ENCODE measurements around the gene NR3C1.

NR3C1 gene

DNA sequence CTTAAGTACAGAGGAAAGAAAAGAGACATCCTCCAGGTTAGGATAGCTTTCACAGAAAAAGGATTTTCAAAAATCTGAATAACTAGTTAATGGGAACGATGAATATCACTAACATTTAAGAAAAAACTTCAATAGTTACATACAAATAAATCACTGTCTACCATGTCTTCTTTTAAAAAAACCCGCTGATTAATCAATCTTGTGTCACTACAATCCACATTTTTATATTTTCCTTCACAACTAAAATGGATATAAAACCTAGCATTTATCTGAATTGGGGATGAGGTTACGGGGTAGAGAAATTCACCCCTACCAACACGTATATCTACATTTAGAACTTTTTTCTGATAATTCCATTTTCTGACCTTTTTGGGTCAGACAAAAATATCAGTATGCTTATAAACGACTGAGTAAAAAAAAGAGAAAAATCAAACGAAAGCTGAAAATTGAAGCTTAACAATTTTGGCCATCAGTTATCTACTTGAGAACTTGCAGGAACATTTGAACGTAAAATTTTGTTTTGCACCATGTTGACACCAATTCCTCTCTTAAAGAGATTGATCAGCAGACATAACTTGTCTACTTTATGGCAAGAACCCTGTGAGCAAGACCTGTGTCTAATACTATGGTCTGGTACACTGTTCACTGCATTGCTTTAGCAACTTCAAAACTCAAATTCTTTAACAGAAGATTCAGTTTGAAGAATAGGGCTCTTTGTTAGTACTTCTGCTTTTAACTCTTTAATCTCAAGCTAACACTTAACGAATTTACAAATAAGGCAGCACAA is 4.8 kb downstream of the NR3C1 start:
- DNase-seq (ENCODE audit: low read depth in 2 of 2) = no peak

- no peak for DNase-seq (ENCODE audit: low read depth in 2 of 2)
Measured at GRCh38 chr5:143398053-143398355, 5.5 kb downstream of the NR3C1 start.

DNA sequence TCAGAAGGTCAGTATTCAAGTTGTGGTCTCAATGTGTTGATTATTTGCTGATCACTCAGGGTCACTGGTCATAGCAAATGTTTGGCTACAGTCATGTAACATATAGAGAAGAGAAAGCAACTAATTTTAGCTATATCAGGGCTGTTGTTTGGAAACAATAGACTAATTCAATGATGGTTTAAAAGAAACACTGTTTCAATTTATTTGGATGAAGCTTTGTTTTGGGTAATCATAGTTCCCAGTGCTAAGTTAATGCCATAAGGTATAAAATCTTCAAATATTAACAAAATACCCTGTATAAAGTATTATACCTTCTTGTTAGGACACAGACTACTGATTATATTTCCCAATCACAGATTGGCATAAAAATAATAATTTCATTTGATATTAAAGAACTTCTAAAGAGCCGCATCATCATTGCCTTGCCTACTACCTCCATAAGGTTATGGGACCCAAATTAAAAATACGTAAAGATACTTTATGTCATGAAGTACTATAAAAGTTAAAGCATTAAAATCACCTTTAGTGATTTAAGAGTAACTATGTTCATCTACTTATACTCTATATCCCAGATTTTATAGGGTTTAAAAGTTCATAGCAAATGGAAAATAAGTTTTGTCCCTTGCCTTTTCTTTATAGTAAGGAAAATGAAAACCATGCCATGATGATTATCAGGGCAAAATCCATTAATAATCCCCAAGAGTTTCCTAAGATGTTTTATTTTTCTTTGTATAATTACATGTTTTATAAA is 6.0 kb downstream of the NR3C1 start:
- no peak for DNase-seq (ENCODE audit: low read depth in 2 of 2)

DNA sequence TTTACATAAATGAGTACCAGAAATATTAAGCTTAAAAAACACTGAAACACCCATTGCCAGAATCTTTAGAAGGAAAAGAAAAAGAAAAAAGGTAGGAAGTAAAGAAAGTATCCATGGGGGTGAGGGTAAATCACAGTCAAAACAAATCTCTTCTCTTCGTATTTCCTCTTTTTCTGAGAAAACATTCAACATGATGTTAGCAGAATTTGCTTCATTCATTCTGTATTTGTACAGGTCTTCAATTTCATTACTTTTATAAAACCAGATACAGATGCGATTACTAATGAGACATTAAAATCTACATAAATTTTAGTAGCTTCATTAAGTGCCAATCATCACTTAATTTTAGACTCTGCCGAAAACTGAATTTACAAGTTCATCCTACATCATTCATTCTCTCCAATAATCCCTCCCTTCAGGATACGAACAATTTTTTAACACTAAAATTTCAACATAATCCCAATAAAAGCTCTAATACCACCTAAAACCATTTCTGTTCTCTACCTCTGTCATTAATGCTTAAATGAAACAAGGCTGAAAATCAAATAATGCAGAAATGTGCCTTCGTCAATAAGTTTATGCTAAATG is 7.0 kb downstream of the NR3C1 start:
- no peak for DNase-seq (ENCODE audit: low read depth in 2 of 2)

DNA sequence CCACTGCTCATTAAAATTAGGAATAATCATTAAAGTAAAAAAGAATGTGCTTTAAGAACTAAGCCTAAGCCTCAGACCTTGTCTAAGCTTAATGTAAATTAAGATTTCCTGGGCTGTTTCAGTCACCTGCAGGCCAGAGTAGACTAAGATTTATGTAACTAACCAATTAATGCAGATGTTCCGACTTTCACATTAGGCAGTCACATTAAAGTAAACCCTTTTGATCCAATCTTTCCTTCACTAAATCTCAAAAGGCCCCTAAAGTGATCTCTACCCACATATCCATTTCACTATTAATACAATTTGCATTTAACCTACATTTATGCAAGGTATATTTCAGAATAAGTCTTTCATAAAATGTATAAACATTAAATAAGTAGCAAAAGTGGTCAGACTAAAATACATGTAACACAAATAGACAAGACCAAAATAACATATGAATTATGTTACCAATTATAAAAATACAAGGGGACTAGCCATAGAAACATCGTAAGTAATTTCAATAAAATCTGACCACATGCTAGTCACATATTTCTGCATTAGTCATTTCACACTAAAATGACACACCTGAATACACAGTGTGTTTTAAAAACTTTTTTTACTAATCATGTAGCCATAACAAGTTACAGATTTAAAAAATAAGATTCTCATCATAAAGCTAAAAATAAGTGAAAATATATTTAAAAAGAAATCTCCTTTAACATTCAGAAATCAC is 7.7 kb downstream of the NR3C1 start:
- DNase-seq (ENCODE audit: low read depth in 2 of 2) = no peak

GRCh38 chr5:143393524-143393923 is 10.0 kb downstream of the NR3C1 start:
- DNase-seq (ENCODE audit: low read depth in 2 of 2) = no peak

- no peak for DNase-seq (ENCODE audit: low read depth in 2 of 2)
Measured at GRCh38 chr5:143390941-143391340, 12.5 kb downstream of the NR3C1 start.

GRCh38 chr5:143390258-143390657 is 13.2 kb downstream of the NR3C1 start:
- DNase-seq (ENCODE audit: low read depth in 2 of 2) = no peak

- no peak for DNase-seq (ENCODE audit: low read depth in 2 of 2)
Measured at GRCh38 chr5:143386725-143387124, 16.8 kb downstream of the NR3C1 start.

DNA sequence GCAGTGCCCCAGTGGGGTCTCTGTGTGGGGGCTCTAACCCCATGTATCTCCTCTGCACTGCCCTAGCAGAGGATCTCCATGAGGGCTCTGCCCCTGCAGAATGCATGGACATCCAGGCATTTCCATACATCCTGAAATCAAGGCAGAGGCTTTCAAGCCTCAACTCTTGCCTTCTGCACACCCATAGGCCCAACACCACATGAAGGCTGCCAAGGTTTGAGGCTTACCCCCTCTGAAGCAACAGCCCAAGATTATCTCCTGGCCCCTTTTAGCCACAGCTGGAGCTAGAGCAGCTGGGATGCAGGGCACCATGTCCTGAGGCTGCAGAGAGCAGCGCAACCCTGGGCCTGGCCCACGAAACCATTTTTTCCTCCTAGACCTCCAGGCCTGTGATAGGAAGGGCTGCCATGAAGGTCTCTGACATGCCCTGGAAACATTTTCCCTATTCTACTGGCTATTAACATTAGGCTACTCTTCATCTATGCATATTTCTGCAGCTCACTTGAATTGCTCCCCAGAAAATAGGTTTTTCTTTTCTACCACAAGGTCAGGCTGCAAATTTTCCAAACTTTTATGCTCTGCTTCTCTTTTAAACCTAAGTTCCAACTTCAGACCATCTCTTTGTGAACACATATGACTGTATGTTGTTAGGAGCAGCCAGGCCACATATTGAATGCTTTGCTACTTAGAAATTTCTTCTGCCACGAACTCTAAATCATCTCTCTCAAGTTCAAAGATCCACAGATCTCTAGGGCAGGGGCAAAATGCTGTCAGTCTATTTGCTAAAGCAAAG is 18.4 kb downstream of the NR3C1 start:
- DNase-seq (ENCODE audit: low read depth in 2 of 2) = no peak

DNA sequence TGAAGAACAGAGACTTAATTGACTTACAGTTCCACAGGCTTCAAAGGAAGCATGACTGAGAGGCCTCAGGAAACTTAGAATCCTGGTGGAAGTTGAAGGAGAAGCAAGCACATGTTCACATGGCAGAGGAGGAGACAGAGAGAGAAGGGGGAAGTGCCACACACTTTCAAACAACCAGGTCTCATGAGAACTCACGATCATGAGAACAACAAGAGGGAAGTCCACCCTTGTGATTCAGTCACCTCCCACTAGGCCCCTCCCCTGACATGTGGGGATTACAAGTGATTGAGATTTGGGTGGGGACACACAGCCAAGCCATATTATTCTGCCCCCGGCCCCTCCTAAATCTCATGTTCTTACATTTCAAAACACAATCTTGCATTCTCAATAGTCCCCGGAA is 19.5 kb downstream of the NR3C1 start:
- no peak for DNase-seq (ENCODE audit: low read depth in 2 of 2)

DNA sequence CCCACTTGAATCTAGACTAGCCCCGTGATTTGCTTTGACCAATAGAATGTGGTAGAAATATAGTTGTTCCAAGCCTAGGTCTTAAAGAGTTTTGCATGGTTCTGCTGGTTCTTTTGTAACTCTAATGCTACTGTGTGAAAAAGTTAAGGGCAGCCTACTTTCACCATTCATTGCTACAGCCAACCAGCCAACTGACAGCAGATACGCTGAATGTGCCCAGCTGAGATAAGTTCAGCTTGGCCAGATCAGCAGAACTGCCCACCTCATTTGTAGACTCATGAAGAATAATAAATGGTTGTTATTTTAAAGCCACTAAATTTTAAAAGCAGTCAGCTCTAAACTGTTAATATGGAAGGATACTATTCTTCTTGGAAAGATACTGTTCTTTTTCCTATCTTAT is 23.9 kb downstream of the NR3C1 start:
- no peak for DNase-seq (ENCODE audit: low read depth in 2 of 2)

DNA sequence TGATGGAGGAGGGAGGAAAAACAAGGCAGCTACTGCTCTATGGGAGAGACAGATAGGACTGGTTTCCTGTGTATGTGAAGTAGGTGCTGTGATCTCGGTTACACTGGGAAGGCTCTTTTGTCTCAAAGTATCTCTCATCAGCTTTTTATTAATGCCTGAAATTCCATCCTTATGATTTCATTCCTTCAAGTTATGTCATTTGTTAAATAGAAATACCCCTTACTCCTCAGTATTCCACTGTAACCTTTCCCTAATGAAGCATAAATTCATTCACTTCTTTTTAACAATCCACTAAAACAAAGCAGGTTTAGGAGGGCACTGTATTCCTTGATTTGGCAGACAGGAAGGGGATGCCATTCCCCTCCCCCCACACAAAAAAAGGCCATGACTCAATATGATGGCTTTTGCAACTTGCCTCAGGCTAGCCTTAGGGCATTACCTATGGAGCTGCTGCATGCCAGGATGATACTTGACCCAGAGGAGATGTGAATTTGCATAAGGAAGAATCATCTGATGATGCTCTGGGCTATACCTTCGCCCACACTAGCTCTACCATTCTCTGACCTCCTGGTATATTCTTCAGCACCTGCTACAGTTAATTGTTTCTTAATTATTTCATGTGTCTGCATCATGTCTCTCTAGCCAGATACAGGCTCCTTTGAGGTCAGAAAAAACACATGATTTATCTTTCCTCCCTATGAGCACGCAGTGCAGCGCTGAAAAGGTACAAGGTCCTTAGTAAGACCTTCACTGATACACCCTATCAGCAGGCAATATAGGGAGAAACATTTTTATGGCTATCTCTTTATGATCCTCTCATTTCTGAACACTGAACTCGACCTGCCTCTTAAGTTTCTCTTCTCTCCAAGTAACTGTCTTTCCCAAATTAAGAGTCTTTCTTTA is 26.3 kb downstream of the NR3C1 start:
- DNase-seq (ENCODE audit: low read depth in 2 of 2) = no peak

DNA sequence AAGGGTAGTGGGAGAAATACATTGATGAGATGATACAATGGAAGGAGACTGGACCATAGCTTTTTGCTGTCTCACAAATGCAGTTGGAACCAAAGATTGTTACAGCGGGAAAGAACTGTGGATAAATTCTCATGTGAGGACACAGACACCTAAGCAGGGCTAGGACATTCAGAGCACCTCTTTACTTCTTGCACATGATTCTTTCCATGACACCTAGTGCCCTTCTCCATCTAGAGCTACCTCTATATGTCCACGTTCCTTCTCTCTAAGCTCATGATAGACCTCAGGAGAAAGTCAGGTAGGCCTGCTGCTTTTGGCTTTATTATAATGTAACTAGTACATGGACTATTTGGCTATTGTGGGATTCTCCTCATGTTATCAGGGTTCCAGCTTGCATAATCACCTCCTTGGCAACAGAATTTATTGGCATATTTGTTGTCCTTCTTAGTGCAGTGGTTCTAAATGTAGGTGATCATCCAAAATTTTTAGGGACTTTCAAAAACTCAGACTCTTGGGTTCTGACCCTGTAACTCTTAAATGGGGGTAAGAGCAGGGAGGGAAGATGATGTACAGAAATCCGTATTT is 27.2 kb downstream of the NR3C1 start:
- DNase-seq (ENCODE audit: low read depth in 2 of 2) = no peak

GRCh38 chr5:143374496-143375217 is 28.8 kb downstream of the NR3C1 start:
- no peak for DNase-seq (ENCODE audit: low read depth in 2 of 2)

- no peak for DNase-seq (ENCODE audit: low read depth in 2 of 2)
Measured at GRCh38 chr5:143373076-143373475, 30.4 kb downstream of the NR3C1 start.

DNA sequence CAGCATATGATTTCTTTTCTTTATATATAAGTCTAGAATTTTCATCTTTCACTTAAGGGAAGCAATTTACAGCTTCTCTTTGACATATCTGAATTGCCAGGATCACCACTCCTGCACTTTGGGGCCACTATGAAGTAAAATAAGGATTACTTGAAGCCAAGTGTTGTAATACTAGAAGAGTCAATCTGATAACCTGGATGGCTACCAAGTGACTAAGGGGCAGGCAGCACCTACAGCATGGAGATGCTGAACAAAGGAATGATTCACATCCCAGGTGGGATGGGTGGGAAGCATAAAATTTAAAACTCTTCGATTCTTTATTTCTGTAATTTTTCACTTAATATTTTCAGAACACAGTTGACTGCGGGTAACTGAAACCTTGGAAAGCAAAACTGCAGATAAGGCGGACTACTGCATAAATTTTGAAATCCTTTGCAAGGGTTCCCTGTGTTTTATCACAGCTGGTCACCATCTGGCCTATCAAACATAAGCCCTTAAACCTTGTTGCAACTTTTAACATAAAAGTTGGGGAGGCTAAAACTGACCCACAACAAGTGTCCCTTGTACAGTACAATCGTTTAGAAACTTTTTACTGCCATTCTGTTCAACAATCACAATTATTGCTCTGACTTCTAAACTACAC is 31.2 kb downstream of the NR3C1 start:
- DNase-seq (ENCODE audit: low read depth in 2 of 2) = no peak

GRCh38 chr5:143370440-143370839 is 33.0 kb downstream of the NR3C1 start:
- DNase-seq (ENCODE audit: low read depth in 2 of 2) = no peak

DNA sequence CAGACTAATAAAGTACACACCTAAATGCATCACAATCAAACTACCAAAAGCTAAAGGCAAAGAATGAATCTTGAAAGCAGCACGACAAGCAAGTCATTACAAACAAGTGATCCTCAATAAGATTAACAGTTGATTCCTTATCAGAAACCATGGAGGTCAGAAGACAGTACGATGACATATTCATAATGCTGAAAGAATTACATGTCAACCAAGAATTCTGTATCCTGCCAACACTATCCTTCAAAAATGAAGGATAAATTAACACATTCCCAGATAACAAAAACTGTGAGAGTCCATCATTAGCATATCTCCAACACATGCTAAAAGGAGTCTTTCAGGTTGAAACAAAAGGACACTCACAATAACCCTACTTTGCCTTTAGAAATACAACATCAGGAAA is 39.4 kb downstream of the NR3C1 start:
- no peak for DNase-seq (ENCODE audit: low read depth in 2 of 2)
